DOHH2 (cell line): ENCODE results near the gene LAMA2.

Experiments used
- H3F3A ChIP-seq: fragments of 200-600 bp; sonication (generic), shearing (Covaris generic); 2 replicates; pipeline ENCODE4 v1.6.0; 2016; ENCODE audit warnings: antibody characterized with exemption, mild to moderate bottlenecking; ENCODE audit not compliant: control insufficient read depth, insufficient read depth
- H3K27ac ChIP-seq: fragments of 200-600 bp; sonication (generic); 2 replicates; pipeline ENCODE4 v1.5.1; 2014; ENCODE audit warnings: low read depth, mild to moderate bottlenecking, low read length, moderate library complexity
- H3K27me3 ChIP-seq: fragments of 200-600 bp; sonication (generic); 2 replicates; pipeline ENCODE4 v1.6.1; 2014; ENCODE audit warnings: mild to moderate bottlenecking, low read length, mixed read lengths; ENCODE audit not compliant: control insufficient read depth
- H3K36me3 ChIP-seq: fragments of 200-600 bp; sonication (generic); 2 replicates; pipeline ENCODE4 v1.6.1; 2014; ENCODE audit warnings: mild to moderate bottlenecking, low read length, moderate library complexity, mixed read lengths; ENCODE audit not compliant: control insufficient read depth
- H3K4me1 ChIP-seq: fragments of 200-600 bp; sonication (generic); 2 replicates; pipeline ENCODE4 v1.6.1; 2014; ENCODE audit warnings: mild to moderate bottlenecking, low read length, mixed read lengths; ENCODE audit not compliant: control insufficient read depth
- H3K4me2 ChIP-seq: fragments of 200-600 bp; sonication (generic); 2 replicates; pipeline ENCODE4 v1.6.0; 2014; ENCODE audit warnings: mild to moderate bottlenecking, low read length, moderate library complexity
- H3K4me3 ChIP-seq: fragments of 200-600 bp; sonication (generic); 2 replicates; pipeline ENCODE4 v1.5.1; 2014; ENCODE audit warnings: mild to moderate bottlenecking, low read length, mixed read lengths
- H3K79me2 ChIP-seq: fragments of 200-600 bp; sonication (generic); 2 replicates; pipeline ENCODE4 v1.6.1; 2014; ENCODE audit warnings: mild to moderate bottlenecking, low read length, mixed read lengths; ENCODE audit not compliant: control insufficient read depth
- H3K9me2 ChIP-seq: fragments of 200-600 bp; sonication (generic); replicated peaks from 2 replicates; pipeline ENCODE4 v1.6.1; 2014; ENCODE audit warnings: mild to moderate bottlenecking, low read length, mixed read lengths; ENCODE audit not compliant: control insufficient read depth
- H3K9me3 ChIP-seq: fragments of 200-600 bp; sonication (generic); 2 replicates; pipeline ENCODE4 v1.6.1; 2014; ENCODE audit warnings: antibody characterized with exemption, low read length, mixed read lengths; ENCODE audit not compliant: control insufficient read depth, insufficient read depth
- H4K20me1 ChIP-seq: fragments of 200-600 bp; sonication (generic); 2 replicates; pipeline ENCODE4 v1.6.0; 2014; ENCODE audit warnings: low read depth, mild to moderate bottlenecking, antibody characterized with exemption, low read length, moderate library complexity; ENCODE audit not compliant: control insufficient read depth, insufficient read depth
- CTCF ChIP-seq: fragments of 200-600 bp; sonication (generic); IDR thresholded peaks from one replicate; pipeline ENCODE4 v1.5.1; 2014; ENCODE audit warnings: antibody characterized with exemption, mild to moderate bottlenecking, low read depth, low read length; ENCODE audit not compliant: poor library complexity, severe bottlenecking
- EZH2phosphoT487 ChIP-seq: fragments of 200-600 bp; sonication (generic); IDR thresholded peaks from 2 replicates; pipeline ENCODE4 v1.6.1; 2017; ENCODE audit warnings: borderline replicate concordance, mild to moderate bottlenecking, antibody characterized with exemption, low read length, moderate library complexity, mixed read lengths

LAMA2 gene

GRCh38 chr6:129188795-129189194 is 305.9 kb downstream of the LAMA2 start:
- TF ChIP-seq EZH2phosphoT487: no peak
- no peak for TF ChIP-seq CTCF
- Histone ChIP-seq H3K79me2 (no peaks in the 10 kb centered on the region), H3K27ac (no peak overlapping the region), H3K27me3 (no peaks in the 10 kb centered on the region), H3K4me3 (no peak overlapping the region), H3F3A (no peaks in the 10 kb centered on the region), H3K36me3 (no peaks in the 10 kb centered on the region), H3K9me2 (no peaks in the 10 kb centered on the region), H3K9me3 (no peaks in the 10 kb centered on the region), H3K4me1 (no peaks in the 10 kb centered on the region), H4K20me1 (no peaks in the 10 kb centered on the region), H3K4me2 (no peak overlapping the region)

GRCh38 chr6:129189266-129189665 is 306.3 kb downstream of the LAMA2 start:
- Histone ChIP-seq H3K36me3 (no peaks in the 10 kb centered on the region), H4K20me1 (no peaks in the 10 kb centered on the region), H3K79me2 (no peaks in the 10 kb centered on the region), H3K9me2 (no peaks in the 10 kb centered on the region), H3K27me3 (no peaks in the 10 kb centered on the region), H3K4me3 (no peak overlapping the region), H3K27ac (no peak overlapping the region), H3K4me2 (no peak overlapping the region), H3K9me3 (no peaks in the 10 kb centered on the region), H3K4me1 (no peaks in the 10 kb centered on the region), H3F3A (no peaks in the 10 kb centered on the region)
- no peak for TF ChIP-seq EZH2phosphoT487
- no peak for TF ChIP-seq CTCF

- no peaks in the 10 kb centered on the region for H3F3A ChIP-seq
- H3K27ac ChIP-seq: no peak overlapping the region
- H3K36me3 ChIP-seq: no peaks in the 10 kb centered on the region
- no peaks in the 10 kb centered on the region for H3K27me3 ChIP-seq
- H3K4me2 ChIP-seq: no peak overlapping the region
- no peaks in the 10 kb centered on the region for H3K9me3 ChIP-seq
- H3K4me3 ChIP-seq: no peak overlapping the region
- H4K20me1 ChIP-seq: no peaks in the 10 kb centered on the region
- no peaks in the 10 kb centered on the region for H3K4me1 ChIP-seq
- TF ChIP-seq EZH2phosphoT487 (no peak), CTCF (no peak)
- H3K79me2 ChIP-seq: no peaks in the 10 kb centered on the region
- no peaks in the 10 kb centered on the region for H3K9me2 ChIP-seq
Measured at GRCh38 chr6:129191235-129191634, 308.3 kb downstream of the LAMA2 start.

- Histone ChIP-seq H3K27ac (no peak overlapping the region), H3K36me3 (no peaks in the 10 kb centered on the region), H3K4me2 (no peak overlapping the region)
Measured at GRCh38 chr6:129192458-129192989, 309.6 kb downstream of the LAMA2 start.

More at GRCh38 chr6:129192458-129192989, 309.6 kb downstream of the LAMA2 start:
- H4K20me1 ChIP-seq: no peaks in the 10 kb centered on the region
- no peak overlapping the region for H3K4me3 ChIP-seq
- no peaks in the 10 kb centered on the region for H3K4me1 ChIP-seq
- no peak for TF ChIP-seq EZH2phosphoT487
- TF ChIP-seq CTCF: no peak
- no peaks in the 10 kb centered on the region for H3K9me2 ChIP-seq
- no peaks in the 10 kb centered on the region for H3K27me3 ChIP-seq
- H3K79me2 ChIP-seq: no peaks in the 10 kb centered on the region
- no peaks in the 10 kb centered on the region for H3K9me3 ChIP-seq
- H3F3A ChIP-seq: no peaks in the 10 kb centered on the region
